ENCODE measurements around the gene GABRG3.

GRCh38 chr15:27222479-27222878 is 251.5 kb downstream of the GABRG3 start:
- TF ChIP-seq, protein P1, sequence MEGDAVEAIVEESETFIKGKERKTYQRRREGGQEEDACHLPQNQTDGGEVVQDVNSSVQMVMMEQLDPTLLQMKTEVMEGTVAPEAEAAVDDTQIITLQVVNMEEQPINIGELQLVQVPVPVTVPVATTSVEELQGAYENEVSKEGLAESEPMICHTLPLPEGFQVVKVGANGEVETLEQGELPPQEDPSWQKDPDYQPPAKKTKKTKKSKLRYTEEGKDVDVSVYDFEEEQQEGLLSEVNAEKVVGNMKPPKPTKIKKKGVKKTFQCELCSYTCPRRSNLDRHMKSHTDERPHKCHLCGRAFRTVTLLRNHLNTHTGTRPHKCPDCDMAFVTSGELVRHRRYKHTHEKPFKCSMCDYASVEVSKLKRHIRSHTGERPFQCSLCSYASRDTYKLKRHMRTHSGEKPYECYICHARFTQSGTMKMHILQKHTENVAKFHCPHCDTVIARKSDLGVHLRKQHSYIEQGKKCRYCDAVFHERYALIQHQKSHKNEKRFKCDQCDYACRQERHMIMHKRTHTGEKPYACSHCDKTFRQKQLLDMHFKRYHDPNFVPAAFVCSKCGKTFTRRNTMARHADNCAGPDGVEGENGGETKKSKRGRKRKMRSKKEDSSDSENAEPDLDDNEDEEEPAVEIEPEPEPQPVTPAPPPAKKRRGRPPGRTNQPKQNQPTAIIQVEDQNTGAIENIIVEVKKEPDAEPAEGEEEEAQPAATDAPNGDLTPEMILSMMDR (IDR thresholded peaks at IDR 0.05; ENCODE audit: insufficient read depth, low read length): no peak
- TF ChIP-seq SPI1 (IDR thresholded peaks at IDR 0.05; ENCODE audit: borderline replicate concordance, low read depth) (no peak), GABPA (IDR thresholded peaks at IDR 0.05; ENCODE audit: low read depth) (no peak), POLR2AphosphoS5 (IDR thresholded peaks at IDR 0.05; ENCODE audit: low read depth) (no peak), REST (IDR thresholded peaks at IDR 0.05; ENCODE audit: insufficient replicate concordance, low read depth) (no peak)

Measured in HL-60 (cell line).